Esophagus squamous epithelium (tissue), 4 donors: ENCODE data around the gene CALML5.

Source experiments
- CTCF ChIP-seq, 6 experiments: fragments of 450-650 bp in 4 of 6; fragments of 200-600 bp in 2 of 6; sonication (generic) in 2 of 6; IDR thresholded peaks; one replicate each; pipeline ENCODE4 v1.5.1; 2016 to 2019; ENCODE audit warnings: antibody characterized with exemption in 6 of 6, mild to moderate bottlenecking in 4 of 6, moderate library complexity in 4 of 6
- POLR2A ChIP-seq, 4 donors: fragments of 450-650 bp; IDR thresholded peaks; one replicate each; pipeline ENCODE4 v1.6.1; 2017; ENCODE audit warnings: antibody characterized with exemption in 4 of 4, mild to moderate bottlenecking in 4 of 4, moderate library complexity in 3 of 4

- no peak for TF ChIP-seq POLR2A (IDR thresholded peaks at IDR 0.05)
- TF ChIP-seq CTCF (IDR thresholded peaks at IDR 0.05) = no peak
Observed at GRCh38 chr10:5490698-5491464, 8.5 kb downstream of the CALML5 start.
